Coronary artery (tissue), 2 donors: ENCODE results near the gene ARID1B.
A peak's percentile ranks its signal among the peaks of the same experiment; 100 is the strongest.

ENCODE experiments used
- DNase-seq: peaks from one replicate; pipeline ENCODE4 v3.0.0-alpha.2; 2017; ENCODE audit warnings: low spot score
- H3K27ac ChIP-seq, 2 donors: fragments of 200-600 bp; sonication (generic); one replicate each; pipeline ENCODE4 v1.5.1; 2016 to 2019
- H3K4me3 ChIP-seq: fragments of 200-600 bp; sonication (generic); 2 replicates; pipeline ENCODE4 v1.5.1; 2016; ENCODE audit warnings: mild to moderate bottlenecking, moderate library complexity
- TF ChIP-seq, protein P1 (sequence below): fragments of 200-600 bp; sonication (generic); IDR thresholded peaks from one replicate; pipeline ENCODE4 v1.5.1; 2019; ENCODE audit warnings: antibody characterized with exemption

Gene ARID1B

GRCh38 chr6:157239671-157240058, 462.5 kb downstream of the ARID1B start:
- Histone ChIP-seq H3K27ac (peak overlapping the region; percentile 87 to 93), H3K4me3 (peak overlapping the region; percentile 48)
- DNase-seq = no peak
- TF ChIP-seq, protein P1, sequence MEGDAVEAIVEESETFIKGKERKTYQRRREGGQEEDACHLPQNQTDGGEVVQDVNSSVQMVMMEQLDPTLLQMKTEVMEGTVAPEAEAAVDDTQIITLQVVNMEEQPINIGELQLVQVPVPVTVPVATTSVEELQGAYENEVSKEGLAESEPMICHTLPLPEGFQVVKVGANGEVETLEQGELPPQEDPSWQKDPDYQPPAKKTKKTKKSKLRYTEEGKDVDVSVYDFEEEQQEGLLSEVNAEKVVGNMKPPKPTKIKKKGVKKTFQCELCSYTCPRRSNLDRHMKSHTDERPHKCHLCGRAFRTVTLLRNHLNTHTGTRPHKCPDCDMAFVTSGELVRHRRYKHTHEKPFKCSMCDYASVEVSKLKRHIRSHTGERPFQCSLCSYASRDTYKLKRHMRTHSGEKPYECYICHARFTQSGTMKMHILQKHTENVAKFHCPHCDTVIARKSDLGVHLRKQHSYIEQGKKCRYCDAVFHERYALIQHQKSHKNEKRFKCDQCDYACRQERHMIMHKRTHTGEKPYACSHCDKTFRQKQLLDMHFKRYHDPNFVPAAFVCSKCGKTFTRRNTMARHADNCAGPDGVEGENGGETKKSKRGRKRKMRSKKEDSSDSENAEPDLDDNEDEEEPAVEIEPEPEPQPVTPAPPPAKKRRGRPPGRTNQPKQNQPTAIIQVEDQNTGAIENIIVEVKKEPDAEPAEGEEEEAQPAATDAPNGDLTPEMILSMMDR = no peak

- TF ChIP-seq, protein P1 = no peak
- H3K27ac ChIP-seq = peak overlapping the region; percentile 87 to 93
- H3K4me3 ChIP-seq = peak overlapping the region; percentile 48
- peak; percentile 89 for DNase-seq
Measured at GRCh38 chr6:157240059-157240959, 463.1 kb downstream of the ARID1B start.

GRCh38 chr6:157240960-157241311, 463.8 kb downstream of the ARID1B start:
- H3K27ac ChIP-seq = peak overlapping the region; percentile 87 to 93

DNA sequence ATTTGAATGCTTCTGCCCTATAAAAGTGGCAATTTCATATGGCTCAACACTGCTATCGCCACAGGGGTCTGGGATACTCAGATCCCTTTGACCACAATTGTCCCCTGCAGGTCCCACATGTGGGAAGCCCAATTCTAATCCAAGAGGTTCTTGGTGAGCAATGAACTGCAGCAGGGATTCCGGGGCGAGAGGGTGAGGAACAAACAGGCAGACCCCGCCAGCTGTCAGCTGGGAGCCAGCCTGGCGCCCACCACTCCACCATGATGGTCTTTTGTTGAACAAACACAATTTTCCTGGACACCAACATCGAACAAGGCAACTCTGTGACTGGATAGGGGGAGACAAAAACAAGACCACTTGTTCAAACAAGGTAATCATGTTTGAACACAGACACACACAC, 465.6 kb downstream of the ARID1B start:
- TF ChIP-seq, protein P1 = no peak
- Histone ChIP-seq H3K27ac (peak overlapping the region in 1 of 2 donors; percentile 93), H3K4me3 (no peak overlapping the region)
- no peak for DNase-seq

More at GRCh38 chr6:157240960-157241311, 463.8 kb downstream of the ARID1B start:
- no peak overlapping the region for H3K4me3 ChIP-seq
- TF ChIP-seq, protein P1 = no peak
- no peak for DNase-seq

DNA sequence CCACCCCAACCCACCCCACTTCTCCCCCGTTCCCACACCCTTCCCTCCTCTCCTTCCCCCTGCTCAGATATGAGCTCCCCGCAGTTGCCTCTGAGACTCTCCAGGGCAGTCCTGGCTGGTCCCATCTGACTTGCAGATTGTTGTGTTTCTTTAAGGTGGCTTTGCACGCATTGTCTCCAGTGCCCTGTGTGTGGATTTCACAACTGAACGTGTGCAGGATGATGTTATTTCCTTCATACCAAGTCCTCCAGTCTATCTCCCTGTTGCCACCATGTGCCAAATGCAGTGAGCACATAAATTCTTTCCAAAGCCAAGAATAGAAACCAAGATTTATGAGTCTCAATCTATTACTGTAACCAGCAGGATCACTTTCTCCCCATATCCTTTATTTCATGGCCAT, 467.0 kb downstream of the ARID1B start:
- DNase-seq = no peak

DNA sequence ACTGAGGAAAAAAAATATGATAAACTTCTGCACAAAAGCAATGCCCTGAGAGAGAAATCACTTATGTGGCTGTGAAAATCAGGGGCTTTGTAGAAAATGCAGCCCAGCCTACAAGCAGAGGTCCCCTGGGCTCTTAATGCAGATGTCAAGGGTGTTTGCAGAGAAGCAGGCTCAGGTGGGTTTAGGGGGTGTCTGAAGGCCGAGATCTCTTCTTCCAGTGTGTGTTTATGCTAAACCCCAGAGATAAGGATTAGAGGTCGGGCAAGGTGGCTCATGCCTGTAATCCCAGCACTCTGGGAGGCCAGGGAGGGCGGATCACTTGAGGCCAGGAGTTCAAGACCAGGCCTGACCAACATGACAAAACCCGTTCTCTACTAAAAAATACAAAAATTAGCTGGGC, 467.6 kb downstream of the ARID1B start:
- TF ChIP-seq, protein P1 = no peak
- Histone ChIP-seq H3K27ac (peak overlapping the region; percentile 70 to 93), H3K4me3 (no peak overlapping the region)
- DNase-seq = no peak

More for the DNA sequence above, 467.0 kb downstream of the ARID1B start:
- no peak overlapping the region for H3K4me3 ChIP-seq
- peak overlapping the region; percentile 70 to 93 for H3K27ac ChIP-seq
- TF ChIP-seq, protein P1 = no peak

DNA sequence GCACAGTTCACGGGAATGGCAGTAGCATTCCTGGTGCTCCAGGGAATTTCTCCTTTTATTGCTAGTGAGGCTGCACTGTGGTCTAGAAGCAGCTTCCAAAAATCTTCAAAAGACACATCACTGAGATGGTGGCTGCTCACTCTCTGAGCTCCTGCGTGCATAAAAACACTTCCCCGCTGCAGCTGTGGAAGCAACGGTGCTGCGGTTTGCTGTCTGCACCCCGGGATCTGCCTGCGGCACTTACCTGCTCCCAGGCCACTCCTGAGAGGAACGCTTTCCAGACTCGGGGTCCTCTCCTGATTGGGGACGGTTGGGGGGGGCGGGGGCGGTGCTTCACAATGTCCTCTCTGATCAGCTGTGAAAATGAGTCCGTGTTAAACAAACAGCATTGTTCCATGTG, 468.3 kb downstream of the ARID1B start:
- DNase-seq = no peak
- TF ChIP-seq, protein P1 = no peak
- H3K27ac ChIP-seq = peak overlapping the region; percentile 70 to 93
- H3K4me3 ChIP-seq = no peak overlapping the region
